Naive B cell (primary cell): ENCODE results near the gene MPP2. TPM values are rescaled to one million over a fixed set of nuclear protein-coding genes. Genes with fewer than 3 reads are reported as not detected.
A peak's percentile ranks its signal among the peaks of the same experiment; 100 is the strongest.

ENCODE experiments used
- ATAC-seq, 2 donors: fragments of 150-1000 bp; cut with Tn5 transposase; 2 replicates each; pipeline ENCODE4 v1.10.0; 2021; ENCODE audit warnings: low read depth in 2 of 2, mild to moderate bottlenecking in 2 of 2, moderate library complexity in 2 of 2
- DNase-seq: peaks from one replicate; pipeline ENCODE4 v3.0.0; 2022
- H3K27ac Mint-ChIP-seq, 6 donors: one replicate each; pipeline ENCODE4 v1.8.0; 2020 to 2022; ENCODE audit warnings: mild to moderate bottlenecking in 6 of 6, mixed read lengths in 6 of 6, moderate library complexity in 5 of 6, inconsistent platforms in 2 of 6
- H3K27me3 Mint-ChIP-seq, 3 donors: one replicate each; pipeline ENCODE4 v1.8.0; 2021 to 2022; ENCODE audit warnings: mixed read lengths in 3 of 3, mild to moderate bottlenecking in 1 of 3
- H3K36me3 Mint-ChIP-seq, 2 donors: one replicate each; pipeline ENCODE4 v1.8.0; 2020 to 2022; ENCODE audit warnings: mixed read lengths in 2 of 2, inconsistent platforms in 1 of 2, mild to moderate bottlenecking in 1 of 2
- H3K4me1 Mint-ChIP-seq, 3 donors: one replicate each; pipeline ENCODE4 v1.8.0; 2020 to 2022; ENCODE audit warnings: mixed read lengths in 3 of 3, inconsistent platforms in 1 of 3, mild to moderate bottlenecking in 1 of 3, moderate library complexity in 1 of 3
- H3K4me3 Mint-ChIP-seq, 8 donors: one replicate each; pipeline ENCODE4 v1.8.0; 2020 to 2022; ENCODE audit warnings: mild to moderate bottlenecking in 8 of 8, mixed read lengths in 8 of 8, moderate library complexity in 8 of 8, inconsistent platforms in 2 of 8
- H3K9me3 Mint-ChIP-seq, 7 donors: one replicate each; pipeline ENCODE4 v1.8.0; 2020 to 2022; ENCODE audit warnings: mixed read lengths in 7 of 7, mild to moderate bottlenecking in 5 of 7, inconsistent platforms in 2 of 7, moderate library complexity in 1 of 7
- polyA plus RNA-seq, 6 donors: library from polyadenylated mRNA; unstranded; fragments of 300-500 nt; fragmentation: Illumina TruSeq; gene quantifications; one replicate each; pipeline ENCODE4 v1.2.3, GENCODE V29; 2021; ENCODE audit warnings: low read depth in 6 of 6

Gene MPP2
- polyA plus RNA-seq, 6 donors from 2014 or later: 0.18 TPM; not detected in 5

DNA sequence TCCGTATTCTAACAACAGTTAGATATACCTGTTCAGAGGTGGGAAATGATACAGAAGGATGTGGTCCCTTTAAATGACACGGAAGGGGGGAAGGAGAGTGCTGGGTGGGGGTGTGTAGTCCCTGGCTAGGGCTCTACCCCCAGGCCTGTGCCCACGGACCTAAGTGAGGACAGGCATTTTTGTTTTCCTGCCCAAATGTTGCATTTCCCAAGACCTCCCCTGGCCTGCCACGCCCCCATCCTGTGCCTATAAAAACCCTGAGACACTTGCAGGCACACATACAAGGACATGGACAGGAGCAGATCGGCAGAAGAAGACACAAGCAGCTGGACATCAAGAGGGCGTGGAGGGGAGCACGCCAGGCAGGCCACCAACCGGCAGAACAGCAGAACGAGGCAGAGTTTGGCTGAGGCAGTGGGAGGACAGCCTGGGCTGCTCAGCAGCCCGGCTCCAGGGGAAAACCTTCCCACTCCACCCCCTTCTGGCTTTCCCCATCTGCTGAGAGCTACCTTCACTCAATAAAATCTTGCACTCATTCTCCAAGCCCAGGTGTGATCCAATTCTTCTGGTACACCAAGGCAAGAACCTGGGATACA, 13.3 kb upstream of the MPP2 start:
- H3K27me3 Mint-ChIP-seq: peaks cover 17 to 46% (median 25%) of the 10 kb centered on the region in 3 donors
- H3K27ac Mint-ChIP-seq: no peak overlapping the region
- peaks cover 0 to 9% (median 7%) of the 10 kb centered on the region in 3 donors for H3K4me1 Mint-ChIP-seq
- DNase-seq (no peak), ATAC-seq (no peak)
- no peaks in the 10 kb centered on the region for H3K36me3 Mint-ChIP-seq
- H3K9me3 Mint-ChIP-seq: no peaks in the 10 kb centered on the region
- H3K4me3 Mint-ChIP-seq: peak overlapping the region in 1 of 8 donors; percentile 54

DNA sequence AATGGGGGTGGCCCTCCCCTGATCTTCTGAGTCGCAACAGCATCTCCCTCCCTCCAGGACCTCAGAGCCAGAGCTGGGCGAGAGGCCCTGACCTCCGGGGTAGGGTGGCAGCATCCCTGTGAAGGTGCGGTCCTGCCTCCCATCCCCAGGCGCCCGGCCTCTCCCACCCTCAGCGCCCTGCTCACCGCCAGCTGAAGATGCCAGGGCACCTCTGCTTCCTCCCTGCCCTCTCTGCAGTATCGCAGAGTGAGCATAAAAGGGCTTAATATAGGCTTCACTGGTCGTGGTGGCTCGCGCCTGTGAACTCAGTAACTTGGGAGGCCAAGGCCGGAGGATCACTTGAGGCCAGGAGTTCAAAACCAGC, 10.7 kb upstream of the MPP2 start:
- H3K4me1 Mint-ChIP-seq: peaks cover 0 to 9% (median 7%) of the 10 kb centered on the region in 3 donors
- H3K4me3 Mint-ChIP-seq: peak overlapping the region; percentile 72 to 92 (median 86)
- peak overlapping the region in 1 of 6 donors; percentile 80 for H3K27ac Mint-ChIP-seq
- H3K9me3 Mint-ChIP-seq: no peaks in the 10 kb centered on the region
- H3K36me3 Mint-ChIP-seq: no peaks in the 10 kb centered on the region
- no peak for ATAC-seq
- H3K27me3 Mint-ChIP-seq: peaks cover 0 to 21% (median 7%) of the 10 kb centered on the region in 3 donors
- no peak for DNase-seq

DNA sequence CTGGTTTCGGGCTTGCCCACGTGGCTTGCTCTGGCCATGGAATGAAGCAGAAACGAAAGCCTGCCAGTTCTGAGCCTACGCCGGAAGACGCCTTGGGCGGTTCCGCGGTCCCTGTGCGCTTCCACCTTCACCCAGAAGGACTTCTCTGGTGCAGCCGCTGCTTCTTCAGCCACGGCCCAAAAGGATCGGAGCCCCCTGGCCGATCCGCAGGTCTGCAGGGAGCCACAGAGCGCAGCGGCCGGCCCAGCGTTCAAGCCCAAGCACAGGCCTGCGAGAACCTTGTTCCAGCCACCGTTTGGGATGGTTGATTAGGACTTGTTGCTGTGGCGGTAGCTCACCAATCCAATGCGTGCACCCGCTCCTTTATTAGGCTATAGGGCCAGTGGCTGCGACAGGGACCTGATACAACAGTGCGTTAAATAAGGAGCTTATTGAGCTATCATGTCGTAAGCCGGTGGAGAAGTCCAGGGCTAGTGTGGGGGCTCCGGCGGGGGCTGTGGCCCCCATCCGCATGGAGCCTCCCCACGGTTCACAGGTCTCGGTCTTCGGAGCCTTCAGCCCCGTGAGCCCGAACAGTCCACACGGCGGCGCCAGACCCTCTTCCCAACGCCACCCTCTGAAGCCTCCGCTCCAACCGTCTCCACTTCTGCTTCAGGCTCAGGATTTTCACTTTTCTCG, 10.2 kb upstream of the MPP2 start:
- peak overlapping the region in 2 of 6 donors; percentile 33 to 80 for H3K27ac Mint-ChIP-seq
- H3K9me3 Mint-ChIP-seq: no peaks in the 10 kb centered on the region
- H3K36me3 Mint-ChIP-seq: no peaks in the 10 kb centered on the region
- DNase-seq: no peak
- peak; percentile 83 to 87 for ATAC-seq
- H3K27me3 Mint-ChIP-seq: peaks cover 0 to 15% (median 7%) of the 10 kb centered on the region in 3 donors
- peaks cover 0 to 9% (median 7%) of the 10 kb centered on the region in 3 donors for H3K4me1 Mint-ChIP-seq
- H3K4me3 Mint-ChIP-seq: peak overlapping the region; percentile 72 to 92 (median 86)

DNA sequence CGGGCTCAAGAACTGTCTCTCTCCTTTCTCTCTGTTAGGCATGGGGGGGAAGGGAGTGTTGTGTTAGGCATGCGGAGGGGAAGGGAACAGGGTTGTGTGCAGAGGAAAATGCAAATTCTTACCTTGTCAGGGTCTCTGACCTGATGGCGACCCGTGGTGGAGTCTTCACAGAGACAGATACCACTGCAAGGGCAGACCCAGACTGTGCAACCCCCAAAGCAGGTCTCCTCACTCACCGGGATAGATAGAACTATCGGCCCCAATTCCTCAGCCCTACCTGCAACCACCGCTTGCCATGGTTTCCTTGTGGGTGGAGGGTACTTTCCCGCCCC, 9.6 kb upstream of the MPP2 start:
- no peak for DNase-seq
- peaks cover 0 to 9% (median 7%) of the 10 kb centered on the region in 3 donors for H3K4me1 Mint-ChIP-seq
- ATAC-seq: no peak
- peaks cover 0 to 15% (median 7%) of the 10 kb centered on the region in 3 donors for H3K27me3 Mint-ChIP-seq
- H3K9me3 Mint-ChIP-seq: no peaks in the 10 kb centered on the region
- H3K4me3 Mint-ChIP-seq: peak overlapping the region; percentile 72 to 92 (median 86)
- H3K36me3 Mint-ChIP-seq: no peaks in the 10 kb centered on the region
- peak overlapping the region in 3 of 6 donors; percentile 19 to 78 (median 33) for H3K27ac Mint-ChIP-seq

DNA sequence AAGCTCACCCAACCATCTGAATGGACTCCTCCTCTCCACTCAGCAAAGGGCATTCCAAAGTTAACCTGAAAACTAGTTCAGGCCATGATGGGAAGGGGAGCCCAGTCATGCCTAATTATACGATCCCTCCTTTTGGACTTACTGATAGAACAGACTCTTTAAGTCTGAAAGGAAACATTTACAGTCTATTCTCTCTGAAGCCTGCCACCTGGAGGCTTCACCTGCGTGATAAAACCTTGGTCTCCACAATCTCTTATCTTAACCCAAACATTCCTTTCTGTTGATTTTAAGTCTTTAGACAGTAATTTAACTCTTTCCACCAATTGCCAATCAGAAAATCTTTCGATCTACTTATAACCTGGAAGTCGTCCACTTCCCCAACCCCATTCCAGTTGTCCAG, 9.0 kb upstream of the MPP2 start:
- ATAC-seq (no peak), DNase-seq (no peak)
- Mint-ChIP-seq H3K27ac (peak overlapping the region in 1 of 6 donors; percentile 56), H3K27me3 (peaks cover 0 to 15% (median 7%) of the 10 kb centered on the region in 3 donors), H3K36me3 (no peaks in the 10 kb centered on the region), H3K4me3 (peak overlapping the region in 5 of 8 donors; percentile 18 to 89 (median 80)), H3K9me3 (no peaks in the 10 kb centered on the region), H3K4me1 (peaks cover 0 to 9% (median 7%) of the 10 kb centered on the region in 3 donors)

DNA sequence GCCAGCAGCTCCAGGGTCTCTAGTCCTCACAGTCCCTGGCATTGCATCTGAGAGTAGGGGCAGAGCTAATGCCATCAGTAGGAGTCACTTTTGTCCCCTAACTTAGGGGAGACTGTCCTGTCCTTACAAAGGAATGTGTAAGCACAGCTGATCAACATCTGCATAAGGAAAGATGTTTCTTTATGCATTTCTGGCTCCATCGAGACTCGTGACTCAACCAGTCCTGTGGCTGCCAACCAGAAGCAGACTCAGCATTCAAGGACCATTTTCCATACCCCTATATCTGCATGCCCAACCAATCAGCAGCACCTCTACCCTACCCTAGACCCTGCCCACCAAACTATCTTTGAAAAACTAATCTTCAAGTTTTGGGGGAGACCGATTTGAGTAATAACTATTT, 8.2 kb upstream of the MPP2 start:
- Mint-ChIP-seq H3K9me3 (no peaks in the 10 kb centered on the region), H3K4me1 (peaks cover 0 to 9% (median 7%) of the 10 kb centered on the region in 3 donors), H3K4me3 (peak overlapping the region in 2 of 8 donors; percentile 41 to 89), H3K36me3 (no peaks in the 10 kb centered on the region), H3K27me3 (peaks cover 0 to 11% (median 5%) of the 10 kb centered on the region in 3 donors), H3K27ac (no peak overlapping the region)
- no peak for ATAC-seq
- no peak for DNase-seq

DNA sequence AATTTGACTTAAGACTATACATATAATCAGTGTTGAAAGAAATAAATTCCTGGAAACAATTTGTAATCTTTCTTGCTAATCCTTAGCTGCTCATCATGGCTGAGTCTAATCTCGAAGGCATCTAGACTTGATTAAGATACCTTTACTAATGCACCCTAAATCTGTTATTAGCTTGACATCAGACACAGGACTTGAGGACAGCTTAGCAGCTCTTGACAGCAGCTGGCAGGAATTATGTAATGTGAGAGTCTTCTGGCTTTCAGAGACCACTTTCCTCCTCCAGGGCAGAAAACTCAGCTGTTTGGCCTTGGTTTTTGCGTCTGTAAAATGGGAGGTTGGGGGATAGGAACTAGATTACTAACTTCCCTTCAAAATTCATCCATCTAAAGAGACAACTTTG, 7.1 kb upstream of the MPP2 start:
- Mint-ChIP-seq H3K27me3 (peaks cover 0 to 7% (median 0%) of the 10 kb centered on the region in 3 donors), H3K4me3 (no peak overlapping the region), H3K36me3 (no peaks in the 10 kb centered on the region), H3K4me1 (peaks cover 0 to 9% (median 7%) of the 10 kb centered on the region in 3 donors), H3K27ac (no peak overlapping the region), H3K9me3 (no peaks in the 10 kb centered on the region)
- ATAC-seq (no peak), DNase-seq (no peak)

DNA sequence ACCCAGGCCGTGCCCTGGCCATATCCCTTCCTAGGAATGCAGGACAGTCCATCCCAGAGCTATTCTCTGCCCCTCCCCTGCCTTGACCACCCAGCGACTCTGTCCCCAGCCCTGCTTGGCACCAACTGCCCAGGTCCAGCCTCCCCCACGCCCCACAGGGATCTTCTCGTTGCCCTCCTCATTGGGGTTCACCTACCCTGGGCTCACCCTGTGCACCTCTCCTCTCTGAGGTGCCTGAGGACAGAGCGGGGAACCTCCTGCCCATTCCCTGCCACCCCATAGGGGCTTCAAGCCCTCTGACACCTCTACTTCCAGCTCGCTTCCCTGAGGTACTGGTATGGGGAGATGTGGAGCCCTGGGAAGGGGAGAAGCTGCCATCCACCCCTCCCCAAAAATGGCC, 6.2 kb upstream of the MPP2 start:
- DNase-seq: no peak
- Mint-ChIP-seq H3K4me1 (peaks cover 0 to 9% (median 7%) of the 10 kb centered on the region in 3 donors), H3K27ac (no peak overlapping the region), H3K9me3 (no peaks in the 10 kb centered on the region), H3K27me3 (no peaks in the 10 kb centered on the region), H3K4me3 (no peak overlapping the region), H3K36me3 (no peaks in the 10 kb centered on the region)
- ATAC-seq: no peak

DNA sequence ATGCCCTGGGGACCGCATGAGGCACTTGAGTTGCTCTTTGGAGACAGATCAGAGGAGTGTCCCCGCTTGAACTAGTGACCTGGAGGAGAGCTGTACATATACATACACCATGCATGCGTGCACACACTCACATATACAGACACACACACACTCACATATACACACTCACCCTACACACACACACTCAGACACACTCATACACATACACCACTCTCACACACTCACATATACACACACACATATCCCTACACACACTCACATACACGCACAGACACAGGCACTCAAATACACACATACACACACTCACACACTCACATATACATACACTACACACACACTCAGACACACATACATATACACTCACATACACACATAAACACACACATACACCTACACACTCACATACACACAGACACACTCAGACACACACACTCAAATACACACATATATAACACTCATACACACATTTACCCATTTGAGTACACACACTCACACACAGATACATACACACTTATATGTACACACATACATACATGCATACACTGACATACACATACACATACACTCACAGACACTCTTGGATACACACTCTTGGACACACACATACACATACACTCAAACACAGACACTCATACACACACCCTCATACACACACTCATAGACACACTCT, 5.4 kb upstream of the MPP2 start:
- Mint-ChIP-seq H3K36me3 (no peaks in the 10 kb centered on the region), H3K4me3 (no peak overlapping the region), H3K27me3 (peaks cover 0 to 7% (median under 1%) of the 10 kb centered on the region in 3 donors), H3K9me3 (no peaks in the 10 kb centered on the region), H3K4me1 (peaks cover 0 to 15% (median 7%) of the 10 kb centered on the region in 3 donors), H3K27ac (no peak overlapping the region)
- DNase-seq (no peak), ATAC-seq (no peak)

DNA sequence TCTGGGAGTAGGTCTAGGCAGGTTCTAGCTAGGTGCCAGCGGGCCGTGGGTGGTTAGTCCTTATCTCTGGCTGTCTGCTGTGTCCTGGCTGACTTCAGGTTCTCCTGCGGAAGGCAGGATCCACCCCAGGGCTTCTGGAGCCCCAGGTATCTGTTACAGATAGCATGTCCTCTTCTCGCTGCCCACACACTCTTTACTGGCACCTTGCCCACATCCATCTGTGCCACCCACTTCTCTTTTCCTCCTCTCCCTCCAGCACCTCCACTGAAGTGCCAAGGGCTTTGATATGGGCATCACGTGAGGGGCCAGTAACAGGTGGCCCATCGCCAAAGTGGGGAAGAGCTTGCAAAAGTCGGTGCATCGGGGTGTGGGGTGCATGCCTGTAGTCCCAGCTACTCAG, 4.6 kb upstream of the MPP2 start:
- H3K4me1 Mint-ChIP-seq: peaks cover 8 to 14% (median 12%) of the 10 kb centered on the region in 3 donors

DNA sequence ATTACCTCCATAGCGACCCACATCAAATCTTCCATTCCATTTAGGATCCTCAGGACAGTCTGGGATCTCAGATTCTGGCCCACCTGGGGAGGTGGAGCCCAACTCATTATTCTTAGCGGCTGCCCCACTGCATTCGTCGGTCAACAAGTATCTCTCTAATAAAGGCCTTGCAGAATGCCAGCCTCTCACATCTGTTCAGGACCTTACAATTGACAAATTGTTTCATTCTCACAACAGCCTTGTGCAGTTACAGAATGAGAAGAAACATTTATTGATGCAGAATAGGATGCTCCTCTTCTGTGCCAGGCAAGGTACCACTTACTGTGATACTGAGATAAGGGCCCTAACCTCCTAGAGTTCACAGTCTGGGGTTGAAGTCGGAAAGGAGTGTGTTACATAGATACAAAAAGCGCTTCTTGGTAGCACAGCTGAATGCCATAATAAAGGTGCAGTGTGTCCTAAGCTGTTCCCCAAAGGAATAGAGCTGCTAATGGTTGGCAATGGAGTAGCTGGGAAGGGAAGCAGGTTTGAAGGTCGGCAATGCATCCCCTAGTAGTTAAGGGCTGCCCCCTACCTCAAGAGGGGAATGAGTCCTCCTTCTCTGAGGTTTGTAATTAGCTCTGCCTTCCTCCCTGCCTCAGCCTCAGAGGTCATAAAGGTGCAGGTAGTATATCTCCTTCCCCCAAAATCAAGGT, 2.3 kb upstream of the MPP2 start:
- H3K4me1 Mint-ChIP-seq: peaks cover 14 to 20% (median 17%) of the 10 kb centered on the region in 3 donors
- H3K27ac Mint-ChIP-seq: no peak overlapping the region
- H3K27me3 Mint-ChIP-seq: peaks cover 8 to 37% (median 22%) of the 10 kb centered on the region in 3 donors
- no peaks in the 10 kb centered on the region for H3K9me3 Mint-ChIP-seq
- DNase-seq: no peak
- ATAC-seq: no peak
- no peaks in the 10 kb centered on the region for H3K36me3 Mint-ChIP-seq
- peak overlapping the region in 2 of 8 donors; percentile 15 to 35 for H3K4me3 Mint-ChIP-seq

More for the DNA sequence above, 4.6 kb upstream of the MPP2 start:
- Mint-ChIP-seq H3K9me3 (no peaks in the 10 kb centered on the region), H3K36me3 (no peaks in the 10 kb centered on the region), H3K27me3 (peaks cover 0 to 16% (median 9%) of the 10 kb centered on the region in 3 donors), H3K4me3 (no peak overlapping the region), H3K27ac (no peak overlapping the region)
- no peak for DNase-seq
- ATAC-seq: no peak

DNA sequence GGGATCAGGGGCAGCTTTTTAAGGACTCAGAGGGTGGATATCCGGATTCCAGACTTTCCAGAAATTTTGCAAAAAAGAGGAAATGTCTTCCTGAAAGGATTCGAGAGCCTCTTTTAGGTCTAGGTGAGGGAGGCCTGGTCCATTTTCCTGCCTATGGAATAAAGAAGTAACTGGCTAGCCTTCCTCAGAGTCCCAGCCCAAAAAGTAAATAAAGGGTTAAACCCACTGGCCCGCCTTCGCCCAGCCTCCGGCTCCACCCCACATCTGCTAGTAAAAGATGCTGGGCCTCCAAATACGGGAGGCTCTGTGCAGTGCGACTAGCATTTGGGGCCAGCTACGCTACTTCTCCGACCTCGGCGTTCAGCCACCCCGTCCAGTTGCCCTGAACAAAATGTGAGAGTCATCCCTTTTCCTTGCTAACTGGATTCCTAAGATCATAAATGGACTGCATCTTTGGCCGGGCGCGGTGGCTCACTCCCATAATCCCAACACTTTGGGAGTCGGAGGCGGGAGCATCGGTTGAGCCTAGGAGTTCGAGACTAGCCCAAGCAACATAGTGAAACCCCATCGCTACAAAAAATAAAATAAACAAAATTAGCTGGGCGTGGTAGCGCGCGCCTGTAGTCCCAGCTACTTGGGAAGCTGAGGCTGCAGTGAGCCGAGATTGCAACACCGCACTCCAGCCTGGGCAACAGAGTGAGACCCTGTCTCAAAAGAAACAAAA, 824 bp upstream of the MPP2 start:
- Mint-ChIP-seq H3K27ac (no peak overlapping the region), H3K36me3 (no peaks in the 10 kb centered on the region), H3K9me3 (no peaks in the 10 kb centered on the region), H3K4me3 (peak overlapping the region in 7 of 8 donors; percentile 48 to 87 (median 78)), H3K27me3 (peaks cover 15 to 52% (median 35%) of the 10 kb centered on the region in 3 donors), H3K4me1 (peaks cover 14 to 20% (median 17%) of the 10 kb centered on the region in 3 donors)
- DNase-seq (peak; percentile 12), ATAC-seq (peak; percentile 30 to 45)
